HepG2 (cell line): ENCODE data around the gene TPST2.

ENCODE experiments used
- BCL6 ChIP-seq: IDR thresholded peaks from 2 replicates; pipeline ENCODE4 v1.6.1; 2016; ENCODE audit warnings: missing genetic modification reagents, missing compliant biosample characterization
- BHLHE40 ChIP-seq: IDR thresholded peaks from 2 replicates; pipeline ENCODE4 v1.6.1; 2011; ENCODE audit warnings: low read length, improper control_type of control experiment
- CTCF ChIP-seq: sonication (generic); formaldehyde crosslinking; IDR thresholded peaks from 2 replicates; pipeline ENCODE4 v1.5.0; 2020; ENCODE audit warnings: mild to moderate bottlenecking, missing genetic modification reagents, moderate library complexity
- EP300 ChIP-seq, 3 experiments: sonication (generic) in 1 of 3; formaldehyde crosslinking in 1 of 3; IDR thresholded peaks; 2 replicates each; pipeline versions ENCODE4 v1.5.1 to v1.6.1; 2011 to 2020; ENCODE audit warnings: low read depth in 2 of 3, low read length in 2 of 3, borderline replicate concordance in 1 of 3, improper control_type of control experiment in 1 of 3, mild to moderate bottlenecking in 1 of 3, missing genetic modification reagents in 1 of 3, moderate library complexity in 1 of 3
- FOXP4 ChIP-seq: sonication (generic); formaldehyde crosslinking; IDR thresholded peaks from 2 replicates; pipeline ENCODE4 v1.4.0; 2020; ENCODE audit warnings: missing genetic modification reagents
- HNRNPK ChIP-seq: fragments of 200-400 bp; formaldehyde crosslinking; IDR thresholded peaks from 2 replicates; pipeline ENCODE4 v1.6.1; 2018; ENCODE audit warnings: low read length, low read depth, moderate library complexity, mild to moderate bottlenecking; ENCODE audit not compliant: poor library complexity, severe bottlenecking
- KDM2A ChIP-seq: sonication (generic); formaldehyde crosslinking; IDR thresholded peaks from 2 replicates; pipeline ENCODE4 v1.4.0; 2020; ENCODE audit warnings: low read depth, missing genetic modification reagents, borderline replicate concordance
- MTERF4 ChIP-seq: sonication (generic); formaldehyde crosslinking; IDR thresholded peaks from 2 replicates; pipeline ENCODE4 v1.8.0; 2023; ENCODE audit warnings: mild to moderate bottlenecking, missing genetic modification reagents
- REL ChIP-seq: sonication (generic); formaldehyde crosslinking; conservative IDR thresholded peaks from 2 replicates; pipeline ENCODE4 v1.8.0; 2022; ENCODE audit warnings: mild to moderate bottlenecking, missing genetic modification reagents, moderate library complexity
- RNF2 ChIP-seq: fragments of 450-650 bp; conservative IDR thresholded peaks from 2 replicates; pipeline ENCODE4 v1.6.1; 2016; ENCODE audit warnings: low read depth
- ZBTB40 ChIP-seq, 2 experiments: fragments of 450-650 bp in 1 of 2; sonication (generic) in 1 of 2; formaldehyde crosslinking in 1 of 2; IDR thresholded peaks; 2 replicates each; pipeline versions ENCODE4 v1.6.1 to v1.8.0; 2016 to 2022; ENCODE audit warnings: antibody characterized with exemption in 1 of 2, mild to moderate bottlenecking in 1 of 2, missing genetic modification reagents in 1 of 2
- ZMYM3 ChIP-seq: sonication (generic); formaldehyde crosslinking; IDR thresholded peaks from 2 replicates; pipeline ENCODE4 v1.5.1; 2020; ENCODE audit warnings: mild to moderate bottlenecking, missing genetic modification reagents
- ZNF17 ChIP-seq: sonication (generic); formaldehyde crosslinking; IDR thresholded peaks from 2 replicates; pipeline ENCODE4 v1.5.0; 2020; ENCODE audit warnings: mild to moderate bottlenecking, missing genetic modification reagents
- TF ChIP-seq, protein P1 (sequence below): sonication (generic); formaldehyde crosslinking; IDR thresholded peaks from 2 replicates; pipeline ENCODE4 v1.4.0; 2020; ENCODE audit warnings: missing genetic modification reagents

DNA sequence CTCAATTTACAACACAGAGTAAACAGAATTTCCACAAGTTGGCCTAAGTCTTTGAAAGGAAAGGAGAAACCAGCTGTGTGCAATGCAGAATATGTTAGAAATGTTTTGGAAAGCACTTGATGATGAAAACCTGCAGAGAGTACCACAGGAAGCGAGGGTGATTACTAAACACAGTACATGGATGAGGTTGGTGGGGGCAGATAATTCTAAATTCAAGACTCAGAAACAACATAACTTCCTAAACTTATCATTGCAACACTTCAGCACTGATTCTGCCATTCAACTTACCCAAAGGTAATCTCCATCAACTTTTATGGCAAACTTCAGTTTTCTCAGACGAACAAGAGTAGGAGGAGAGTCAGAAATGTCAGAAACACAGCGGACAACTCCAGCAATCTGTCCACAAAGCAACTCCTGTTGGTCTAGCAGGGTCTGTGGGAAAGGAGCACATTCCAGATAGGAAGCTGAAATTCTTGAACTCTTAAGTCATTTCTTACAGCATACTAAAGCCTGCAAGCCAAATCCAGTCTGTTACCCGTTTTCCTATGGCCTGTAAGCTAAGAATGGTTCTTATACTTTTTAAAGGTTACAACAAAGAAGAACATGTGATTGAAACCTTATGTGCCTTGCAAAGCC is 113.1 kb downstream of the TPST2 start:
- TF ChIP-seq MTERF4 (CRISPR knock-in tag) = no peak
- no peak for TF ChIP-seq ZBTB40 (IDR thresholded peaks at IDR 0.05)
- TF ChIP-seq ZBTB40 (CRISPR knock-in tag; IDR thresholded peaks at IDR 0.05) = no peak
- TF ChIP-seq EP300 (IDR thresholded peaks at IDR 0.05; ENCODE audit: low read depth in 2 of 2, low read length in 2 of 2) = no peak
- TF ChIP-seq EP300 (CRISPR knock-in tag; IDR thresholded peaks at IDR 0.05; ENCODE audit: borderline replicate concordance) = no peak
- TF ChIP-seq RNF2 = no peak
- no peak for TF ChIP-seq BHLHE40
- TF ChIP-seq CTCF (CRISPR knock-in tag) = no peak
- no peak for TF ChIP-seq HNRNPK
- TF ChIP-seq, protein P1, sequence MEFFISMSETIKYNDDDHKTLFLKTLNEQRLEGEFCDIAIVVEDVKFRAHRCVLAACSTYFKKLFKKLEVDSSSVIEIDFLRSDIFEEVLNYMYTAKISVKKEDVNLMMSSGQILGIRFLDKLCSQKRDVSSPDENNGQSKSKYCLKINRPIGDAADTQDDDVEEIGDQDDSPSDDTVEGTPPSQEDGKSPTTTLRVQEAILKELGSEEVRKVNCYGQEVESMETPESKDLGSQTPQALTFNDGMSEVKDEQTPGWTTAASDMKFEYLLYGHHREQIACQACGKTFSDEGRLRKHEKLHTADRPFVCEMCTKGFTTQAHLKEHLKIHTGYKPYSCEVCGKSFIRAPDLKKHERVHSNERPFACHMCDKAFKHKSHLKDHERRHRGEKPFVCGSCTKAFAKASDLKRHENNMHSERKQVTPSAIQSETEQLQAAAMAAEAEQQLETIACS = no peak
- TF ChIP-seq ZNF17 (CRISPR knock-in tag) = no peak
- no peak for TF ChIP-seq FOXP4
- no peak for TF ChIP-seq ZMYM3
- no peak for TF ChIP-seq REL
- TF ChIP-seq KDM2A = no peak
- no peak for TF ChIP-seq BCL6 (CRISPR knock-in tag)
